ENCODE results near the gene TMEM192. TPM values are rescaled to one million over a fixed set of nuclear protein-coding genes. Genes with fewer than 3 reads are reported as not detected.

Gene TMEM192
- total and polyA plus RNA-seq, 2 of the 13 experiments (the other 11 are each of a cell fraction or from before 2014, with no cell fraction given), result 19.8 to 19.9 TPM

DNA sequence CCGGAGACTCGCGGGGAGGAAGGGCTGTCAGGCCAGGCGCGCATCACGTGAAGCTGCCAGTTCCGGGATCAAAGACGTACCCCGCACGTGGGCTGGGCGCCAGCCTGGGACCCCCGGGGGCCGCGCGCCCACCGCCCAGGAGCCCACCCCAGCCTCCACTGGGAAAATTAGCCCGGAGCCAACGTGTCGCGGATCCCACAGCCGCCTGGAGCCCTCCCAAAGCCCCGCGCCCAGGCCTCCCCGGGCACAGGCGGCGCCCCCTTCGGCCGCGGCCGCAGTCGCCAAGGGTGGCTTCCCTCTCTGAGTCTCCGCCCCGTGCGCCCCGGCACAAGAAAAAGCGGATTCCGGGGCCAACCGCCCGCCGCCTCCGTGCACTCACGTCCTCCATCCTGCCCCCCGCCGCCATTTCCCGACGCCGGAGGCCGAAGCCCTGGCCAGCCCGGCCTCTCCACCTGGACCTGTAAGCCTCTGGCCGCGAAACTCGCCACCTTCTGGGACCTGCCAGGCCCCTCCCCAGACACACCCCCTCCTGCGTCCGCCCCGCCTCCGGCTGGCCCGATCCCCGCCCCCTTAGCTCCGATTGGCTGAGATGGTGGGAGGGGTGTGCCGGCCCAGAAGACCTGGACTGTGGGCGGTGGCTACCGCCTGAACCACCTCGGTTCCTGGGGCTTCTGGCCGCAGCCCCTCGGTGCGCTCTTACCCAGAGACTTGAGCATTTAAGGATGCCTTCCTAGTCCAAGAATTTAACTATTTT lies at the start of gene TMEM192 (continued):
- no peak; the same call in 1 of the 2 replicates for TF ChIP-seq HNF4G (IDR thresholded peaks at IDR 0.05; ENCODE audit: borderline replicate concordance, low read depth, low read length)
- TF ChIP-seq HNF4G (CRISPR knock-in tag; IDR thresholded peaks at IDR 0.05; ENCODE audit: borderline replicate concordance, low read depth), result peak; percentile 47; the same call in 1 of the 2 replicates
- no peak for TF ChIP-seq SSRP1 (CRISPR knock-in tag; IDR thresholded peaks at IDR 0.05)
- no peak for TF ChIP-seq PITX1 (CRISPR knock-in tag; IDR thresholded peaks at IDR 0.05)
- TF ChIP-seq KLF12 (CRISPR knock-in tag; IDR thresholded peaks at IDR 0.05; ENCODE audit: borderline replicate concordance), result no peak
- TF ChIP-seq ZNF446 (CRISPR knock-in tag; IDR thresholded peaks at IDR 0.05), result peak; percentile 77; the same call in 1 of the 2 replicates
- no peak for TF ChIP-seq MEF2D (CRISPR knock-in tag; IDR thresholded peaks at IDR 0.05)
- TF ChIP-seq CEBPG (CRISPR knock-in tag; IDR thresholded peaks at IDR 0.05), result no peak
- peak; percentile 55; the same call in 1 of the 2 replicates for TF ChIP-seq ZBTB42 (CRISPR knock-in tag; IDR thresholded peaks at IDR 0.05)
- peak; percentile 24; the same call in 1 of the 2 replicates for TF ChIP-seq ELF4 (CRISPR knock-in tag; IDR thresholded peaks at IDR 0.05; ENCODE audit: borderline replicate concordance)
- TF ChIP-seq ZNF292 (CRISPR knock-in tag; IDR thresholded peaks at IDR 0.05; ENCODE audit: borderline replicate concordance, low read depth), result no peak
- TF ChIP-seq ZMAT3 (CRISPR knock-in tag; conservative IDR thresholded peaks at IDR 0.05), result no peak
- TF ChIP-seq NFE2L1 (CRISPR knock-in tag; IDR thresholded peaks at IDR 0.05; ENCODE audit: borderline replicate concordance), result peak; percentile 81; the same call in 1 of the 2 replicates
- no peak for TF ChIP-seq STAT5B (CRISPR knock-in tag; IDR thresholded peaks at IDR 0.05)
- TF ChIP-seq, protein P1, sequence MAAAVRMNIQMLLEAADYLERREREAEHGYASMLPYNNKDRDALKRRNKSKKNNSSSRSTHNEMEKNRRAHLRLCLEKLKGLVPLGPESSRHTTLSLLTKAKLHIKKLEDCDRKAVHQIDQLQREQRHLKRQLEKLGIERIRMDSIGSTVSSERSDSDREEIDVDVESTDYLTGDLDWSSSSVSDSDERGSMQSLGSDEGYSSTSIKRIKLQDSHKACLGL (CRISPR knock-in tag; IDR thresholded peaks at IDR 0.05), result peak; percentile 97
- TF ChIP-seq ZNF792 (CRISPR knock-in tag; IDR thresholded peaks at IDR 0.05), result peak; percentile 72; the same call in 1 of the 2 replicates
- TF ChIP-seq TSC22D2 (CRISPR knock-in tag; IDR thresholded peaks at IDR 0.05; ENCODE audit: borderline replicate concordance), result no peak
- 0 out of 2 replicates have a peak, but pooled peaks have one; percentile 12 for TF ChIP-seq DPF2 (CRISPR knock-in tag; IDR thresholded peaks at IDR 0.05; ENCODE audit: borderline replicate concordance, low read depth)
- TF ChIP-seq, protein P2, sequence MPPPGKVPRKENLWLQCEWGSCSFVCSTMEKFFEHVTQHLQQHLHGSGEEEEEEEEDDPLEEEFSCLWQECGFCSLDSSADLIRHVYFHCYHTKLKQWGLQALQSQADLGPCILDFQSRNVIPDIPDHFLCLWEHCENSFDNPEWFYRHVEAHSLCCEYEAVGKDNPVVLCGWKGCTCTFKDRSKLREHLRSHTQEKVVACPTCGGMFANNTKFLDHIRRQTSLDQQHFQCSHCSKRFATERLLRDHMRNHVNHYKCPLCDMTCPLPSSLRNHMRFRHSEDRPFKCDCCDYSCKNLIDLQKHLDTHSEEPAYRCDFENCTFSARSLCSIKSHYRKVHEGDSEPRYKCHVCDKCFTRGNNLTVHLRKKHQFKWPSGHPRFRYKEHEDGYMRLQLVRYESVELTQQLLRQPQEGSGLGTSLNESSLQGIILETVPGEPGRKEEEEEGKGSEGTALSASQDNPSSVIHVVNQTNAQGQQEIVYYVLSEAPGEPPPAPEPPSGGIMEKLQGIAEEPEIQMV (CRISPR knock-in tag; IDR thresholded peaks at IDR 0.05; ENCODE audit: low read depth), result no peak
- no peak for TF ChIP-seq ZNF7 (CRISPR knock-in tag; IDR thresholded peaks at IDR 0.05)
- TF ChIP-seq HDAC6 (IDR thresholded peaks at IDR 0.05; ENCODE audit: low read depth, low read length), result no peak
- TF ChIP-seq RARA (CRISPR knock-in tag; IDR thresholded peaks at IDR 0.05), result peak; percentile 4; the same call in 1 of the 2 replicates
- TF ChIP-seq, protein P3, sequence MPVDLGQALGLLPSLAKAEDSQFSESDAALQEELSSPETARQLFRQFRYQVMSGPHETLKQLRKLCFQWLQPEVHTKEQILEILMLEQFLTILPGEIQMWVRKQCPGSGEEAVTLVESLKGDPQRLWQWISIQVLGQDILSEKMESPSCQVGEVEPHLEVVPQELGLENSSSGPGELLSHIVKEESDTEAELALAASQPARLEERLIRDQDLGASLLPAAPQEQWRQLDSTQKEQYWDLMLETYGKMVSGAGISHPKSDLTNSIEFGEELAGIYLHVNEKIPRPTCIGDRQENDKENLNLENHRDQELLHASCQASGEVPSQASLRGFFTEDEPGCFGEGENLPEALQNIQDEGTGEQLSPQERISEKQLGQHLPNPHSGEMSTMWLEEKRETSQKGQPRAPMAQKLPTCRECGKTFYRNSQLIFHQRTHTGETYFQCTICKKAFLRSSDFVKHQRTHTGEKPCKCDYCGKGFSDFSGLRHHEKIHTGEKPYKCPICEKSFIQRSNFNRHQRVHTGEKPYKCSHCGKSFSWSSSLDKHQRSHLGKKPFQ (CRISPR knock-in tag; IDR thresholded peaks at IDR 0.05; ENCODE audit: insufficient replicate concordance), result no peak
- TF ChIP-seq, protein P4, sequence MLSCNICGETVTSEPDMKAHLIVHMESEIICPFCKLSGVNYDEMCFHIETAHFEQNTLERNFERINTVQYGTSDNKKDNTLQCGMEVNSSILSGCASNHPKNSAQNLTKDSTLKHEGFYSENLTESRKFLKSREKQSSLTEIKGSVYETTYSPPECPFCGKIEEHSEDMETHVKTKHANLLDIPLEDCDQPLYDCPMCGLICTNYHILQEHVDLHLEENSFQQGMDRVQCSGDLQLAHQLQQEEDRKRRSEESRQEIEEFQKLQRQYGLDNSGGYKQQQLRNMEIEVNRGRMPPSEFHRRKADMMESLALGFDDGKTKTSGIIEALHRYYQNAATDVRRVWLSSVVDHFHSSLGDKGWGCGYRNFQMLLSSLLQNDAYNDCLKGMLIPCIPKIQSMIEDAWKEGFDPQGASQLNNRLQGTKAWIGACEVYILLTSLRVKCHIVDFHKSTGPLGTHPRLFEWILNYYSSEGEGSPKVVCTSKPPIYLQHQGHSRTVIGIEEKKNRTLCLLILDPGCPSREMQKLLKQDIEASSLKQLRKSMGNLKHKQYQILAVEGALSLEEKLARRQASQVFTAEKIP (CRISPR knock-in tag; IDR thresholded peaks at IDR 0.05; ENCODE audit: borderline replicate concordance), result no peak
- TF ChIP-seq ISX (CRISPR knock-in tag; conservative IDR thresholded peaks at IDR 0.05), result no peak
- TF ChIP-seq ZNF337 (CRISPR knock-in tag; IDR thresholded peaks at IDR 0.05; ENCODE audit: borderline replicate concordance, low read depth), result no peak

All from HepG2 (cell line).